Measurements from ENCODE around the gene RNF20.
A peak's percentile ranks its signal among the peaks of the same experiment; 100 is the strongest.
"Not testable (repeated sequence)": the region's sequence is repeated elsewhere in the genome, so short reads cannot be mapped to it uniquely, and the experiment has no call there.

The RNF20 gene, protein sequence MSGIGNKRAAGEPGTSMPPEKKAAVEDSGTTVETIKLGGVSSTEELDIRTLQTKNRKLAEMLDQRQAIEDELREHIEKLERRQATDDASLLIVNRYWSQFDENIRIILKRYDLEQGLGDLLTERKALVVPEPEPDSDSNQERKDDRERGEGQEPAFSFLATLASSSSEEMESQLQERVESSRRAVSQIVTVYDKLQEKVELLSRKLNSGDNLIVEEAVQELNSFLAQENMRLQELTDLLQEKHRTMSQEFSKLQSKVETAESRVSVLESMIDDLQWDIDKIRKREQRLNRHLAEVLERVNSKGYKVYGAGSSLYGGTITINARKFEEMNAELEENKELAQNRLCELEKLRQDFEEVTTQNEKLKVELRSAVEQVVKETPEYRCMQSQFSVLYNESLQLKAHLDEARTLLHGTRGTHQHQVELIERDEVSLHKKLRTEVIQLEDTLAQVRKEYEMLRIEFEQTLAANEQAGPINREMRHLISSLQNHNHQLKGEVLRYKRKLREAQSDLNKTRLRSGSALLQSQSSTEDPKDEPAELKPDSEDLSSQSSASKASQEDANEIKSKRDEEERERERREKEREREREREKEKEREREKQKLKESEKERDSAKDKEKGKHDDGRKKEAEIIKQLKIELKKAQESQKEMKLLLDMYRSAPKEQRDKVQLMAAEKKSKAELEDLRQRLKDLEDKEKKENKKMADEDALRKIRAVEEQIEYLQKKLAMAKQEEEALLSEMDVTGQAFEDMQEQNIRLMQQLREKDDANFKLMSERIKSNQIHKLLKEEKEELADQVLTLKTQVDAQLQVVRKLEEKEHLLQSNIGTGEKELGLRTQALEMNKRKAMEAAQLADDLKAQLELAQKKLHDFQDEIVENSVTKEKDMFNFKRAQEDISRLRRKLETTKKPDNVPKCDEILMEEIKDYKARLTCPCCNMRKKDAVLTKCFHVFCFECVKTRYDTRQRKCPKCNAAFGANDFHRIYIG

GRCh38 chr9:101533334-101534204 is at the start of gene RNF20:
Gene RNF20, plus strand, starts transcription at chr9:101533853. Its CDS starts 1,571 bp downstream, at chr9:101535424.
- peak; percentile 99 for DNase-seq

DNA sequence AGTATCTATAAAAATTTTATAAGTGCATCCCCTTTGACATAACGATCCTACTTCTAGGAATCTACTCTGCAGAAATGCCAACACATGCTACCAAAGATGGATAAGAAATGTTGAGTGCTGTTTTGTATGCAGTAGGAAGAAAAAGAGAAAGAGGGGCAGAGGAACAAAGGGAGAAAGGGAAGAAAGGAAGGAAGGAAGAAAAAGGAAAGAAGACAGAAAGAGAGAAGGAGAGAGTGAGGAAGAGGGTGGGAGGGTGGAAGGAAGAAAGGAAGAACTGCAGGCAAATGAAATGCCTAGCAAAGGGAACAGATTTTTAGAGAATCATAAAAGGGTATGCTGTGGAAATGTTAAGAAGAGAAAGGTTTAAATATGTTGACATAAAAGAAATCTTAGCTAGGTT is 49.6 kb upstream of the RNF20 start:
- no peak for DNase-seq

GRCh38 chr9:101485924-101486692 is 47.5 kb upstream of the RNF20 start:
- no peak for DNase-seq

GRCh38 chr9:101486693-101487442 is 46.8 kb upstream of the RNF20 start:
- DNase-seq: peak; percentile 69

DNA sequence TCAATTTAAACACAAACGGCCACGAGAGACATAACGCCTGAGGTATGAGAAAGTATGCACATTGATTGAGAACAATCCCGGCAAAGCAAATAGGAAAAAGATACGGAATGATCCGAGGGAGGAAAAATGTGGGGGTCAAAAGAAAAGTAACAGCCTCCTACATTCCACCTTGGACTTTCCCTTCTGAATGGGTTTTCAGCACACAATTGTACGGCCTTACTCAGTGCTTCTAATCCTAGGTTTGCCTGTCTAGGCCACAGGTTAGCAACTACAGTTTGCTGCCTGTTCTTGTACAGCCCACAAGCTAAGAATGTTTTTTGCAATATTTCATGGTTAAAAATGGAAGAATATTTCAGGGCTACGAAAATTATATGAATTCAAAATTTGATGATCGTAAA is 46.2 kb upstream of the RNF20 start:
- peak; percentile 59 for DNase-seq

DNA sequence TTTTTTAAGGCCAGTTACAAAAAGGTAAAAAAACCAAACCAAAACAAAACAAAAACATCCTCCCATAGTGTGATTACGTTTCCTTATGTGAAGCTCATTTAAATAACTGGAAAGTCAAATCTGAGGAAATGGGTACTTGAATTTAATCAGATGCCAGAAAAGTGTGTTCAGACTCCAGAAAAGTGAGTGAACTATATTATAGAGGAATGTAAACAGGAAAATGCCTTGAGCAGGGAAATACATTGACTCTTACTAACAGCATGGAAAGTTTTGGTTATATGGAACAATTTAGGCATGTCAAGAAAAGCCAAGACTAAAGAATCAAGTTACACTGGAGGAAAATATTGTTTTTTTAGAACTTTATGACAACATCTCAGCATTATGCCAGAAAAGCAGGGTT is 37.8 kb upstream of the RNF20 start:
- DNase-seq: no peak

DNA sequence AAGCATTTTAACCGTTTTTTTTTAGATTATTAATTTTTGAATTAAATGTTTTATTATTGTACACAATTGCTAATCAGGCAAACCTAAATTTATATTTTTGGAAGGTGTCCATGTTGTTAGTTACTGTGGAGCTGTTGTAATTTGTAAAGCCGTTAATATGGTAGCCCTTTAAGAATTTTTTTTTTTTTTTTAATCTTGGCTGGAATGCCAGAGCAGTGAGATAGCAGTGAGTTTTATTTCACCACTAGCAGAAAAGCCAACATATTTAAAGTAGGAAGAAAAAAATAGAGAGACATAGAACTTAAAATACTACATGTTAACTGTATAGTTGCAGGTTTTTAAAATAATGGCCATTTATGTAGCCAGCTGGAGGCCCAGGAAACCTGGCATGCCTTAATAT is 35.3 kb upstream of the RNF20 start:
- DNase-seq: no peak

- no peak for DNase-seq
Observed at GRCh38 chr9:101504188-101504587, 29.5 kb upstream of the RNF20 start.

- DNase-seq: no peak
Observed at GRCh38 chr9:101508211-101508610, 25.4 kb upstream of the RNF20 start.

GRCh38 chr9:101509572-101509971 is 24.1 kb upstream of the RNF20 start:
- no peak for DNase-seq

- DNase-seq: no peak
Observed at GRCh38 chr9:101510459-101510858, 23.2 kb upstream of the RNF20 start.

DNA sequence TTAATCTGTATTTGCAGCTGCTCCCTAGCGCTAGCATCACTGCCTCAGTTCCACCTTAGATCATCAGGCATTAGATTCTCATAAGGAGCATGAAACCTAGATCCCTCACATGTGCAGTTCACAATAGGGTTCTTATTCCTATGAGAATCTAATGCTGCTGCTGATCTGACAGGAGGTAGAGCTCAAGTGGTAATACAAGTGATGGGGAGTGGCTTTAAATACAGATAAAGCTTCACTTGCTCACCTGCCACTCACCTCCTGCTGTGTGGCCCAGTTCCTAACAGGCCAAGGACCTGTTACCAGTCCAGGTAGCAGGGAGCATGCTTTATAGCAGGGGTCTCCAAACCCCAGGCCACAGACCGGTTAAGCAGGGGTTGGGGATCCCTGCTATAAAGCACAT is 22.6 kb upstream of the RNF20 start:
- DNase-seq: no peak

DNA sequence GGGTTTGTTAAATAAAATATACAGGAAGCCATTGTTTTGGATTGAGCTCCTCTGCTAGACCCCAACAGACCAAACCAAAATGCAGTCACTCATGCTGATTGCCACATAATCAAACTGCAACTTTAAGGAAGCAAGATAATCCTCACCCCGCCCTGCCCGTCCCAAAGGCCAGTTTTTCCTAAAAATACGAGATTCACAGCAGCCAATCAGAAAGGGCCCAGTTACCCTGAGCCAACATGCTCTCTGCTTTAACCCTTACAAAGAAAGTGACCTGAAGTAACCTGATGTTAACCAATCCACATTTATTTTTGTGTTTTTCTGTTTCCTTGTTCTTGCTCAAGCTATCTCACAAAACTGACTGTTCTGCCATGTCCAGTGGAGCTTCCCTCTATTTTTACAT is 21.5 kb upstream of the RNF20 start:
- no peak for DNase-seq

- no peak for DNase-seq
Observed at GRCh38 chr9:101513351-101513750, 20.3 kb upstream of the RNF20 start.

DNA sequence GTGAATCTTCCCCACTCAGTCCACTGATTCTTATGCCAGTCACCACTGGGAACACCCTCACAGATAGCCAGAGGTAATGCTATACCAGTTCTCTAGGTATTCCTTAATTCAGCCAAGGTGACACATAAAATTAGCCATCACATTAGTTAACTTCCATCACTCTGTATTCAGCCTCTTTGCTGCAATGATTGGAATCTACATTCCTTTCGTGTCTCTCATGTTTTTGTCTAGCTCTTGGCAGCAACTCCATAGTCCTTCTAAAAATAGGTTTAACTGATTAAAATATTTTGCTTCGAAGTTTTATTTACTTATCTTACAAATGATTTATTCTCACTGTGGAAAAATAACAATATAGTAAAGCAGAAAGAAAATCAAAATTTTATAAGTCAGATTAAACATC is 19.6 kb upstream of the RNF20 start:
- no peak for DNase-seq

GRCh38 chr9:101516655-101517054 is 17.0 kb upstream of the RNF20 start:
- DNase-seq: no peak

DNA sequence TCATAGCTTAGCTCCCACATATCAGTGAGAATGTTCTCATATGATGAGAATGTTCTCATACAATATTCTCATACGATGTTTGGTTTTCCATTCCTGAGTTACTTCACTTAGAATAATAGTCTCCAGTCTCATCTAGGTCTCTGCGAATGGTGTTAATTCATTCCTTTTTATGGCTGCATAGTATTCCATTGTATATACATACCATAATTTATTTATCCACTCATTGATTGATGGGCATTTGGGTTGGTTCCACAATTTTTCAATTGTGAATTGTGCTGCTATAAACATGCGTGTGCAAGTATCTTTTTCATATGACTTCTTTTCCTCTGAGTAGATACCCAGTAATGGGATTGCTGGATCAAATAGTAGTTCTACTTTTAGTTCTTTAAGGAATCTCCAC is 15.2 kb upstream of the RNF20 start:
- not testable (repeated sequence) for DNase-seq

DNA sequence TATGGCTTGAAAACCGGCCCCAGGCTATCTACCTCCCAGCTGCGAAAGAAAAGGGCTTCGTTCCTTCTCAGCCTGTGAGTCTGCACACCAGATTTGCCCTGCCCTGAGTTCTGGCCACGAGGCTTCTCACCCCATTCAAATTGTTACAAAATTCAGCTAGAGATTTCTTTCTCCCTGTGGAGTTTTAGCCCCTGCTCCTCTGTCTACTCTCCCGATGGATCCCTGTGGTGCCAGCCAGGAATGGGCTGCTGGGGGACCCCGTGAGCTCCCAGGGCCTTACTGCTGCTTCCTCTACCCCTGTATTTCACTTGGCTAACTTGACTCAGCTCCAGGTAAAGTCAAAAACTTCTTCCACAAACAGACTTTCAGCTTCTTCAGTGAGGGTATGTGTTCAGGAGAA is 9.3 kb upstream of the RNF20 start:
- no peak for DNase-seq

GRCh38 chr9:101527066-101527465 is 6.6 kb upstream of the RNF20 start:
- DNase-seq: no peak

DNA sequence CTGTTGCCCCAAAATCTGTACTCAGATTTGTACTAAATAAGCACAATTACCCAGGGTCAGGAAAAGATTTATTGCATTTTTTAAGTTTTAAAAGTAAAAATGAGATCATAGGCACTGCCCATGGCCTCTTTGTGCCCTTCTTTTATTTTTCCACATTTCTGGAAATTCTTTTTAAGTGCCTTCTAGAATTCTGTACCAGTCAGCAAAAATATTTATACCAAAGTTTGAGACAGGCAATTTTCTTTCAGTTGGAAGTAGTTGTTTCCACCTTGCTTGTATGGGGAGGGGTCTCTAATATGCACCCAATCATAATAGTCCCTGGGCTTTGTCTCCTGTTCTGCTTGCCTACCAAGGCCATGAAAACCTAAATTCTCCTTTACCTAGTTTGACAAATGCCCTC is 5.6 kb upstream of the RNF20 start:
- DNase-seq: no peak

DNA sequence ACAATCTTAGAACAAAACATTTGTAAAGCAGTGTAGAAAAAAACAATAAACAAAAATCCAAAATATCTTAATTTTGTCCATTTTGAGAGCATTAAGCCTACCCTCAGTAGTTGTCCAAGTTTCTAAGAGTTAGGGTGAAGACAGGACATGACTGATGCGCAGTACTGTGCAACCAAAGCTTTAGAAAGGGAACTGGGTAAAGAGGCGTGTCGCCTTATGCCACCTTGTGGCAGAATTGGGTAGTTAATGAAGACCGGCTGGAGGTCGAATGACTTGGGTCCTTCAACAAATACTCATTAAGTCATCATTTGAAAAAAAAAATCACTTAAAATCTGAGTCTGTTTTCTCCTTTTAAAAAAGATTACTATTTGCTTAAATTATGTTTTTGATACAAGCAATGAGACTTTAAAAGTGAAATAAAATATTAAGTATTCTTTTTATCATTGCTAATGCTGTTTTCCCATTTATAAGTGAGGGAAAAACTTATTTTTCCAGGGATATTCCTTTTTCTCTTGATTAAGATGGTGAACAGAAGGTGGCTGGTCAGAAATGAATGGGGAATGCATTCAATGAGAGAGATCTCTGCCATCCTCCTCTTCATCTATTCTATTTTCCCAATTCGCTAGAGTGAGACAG is 3.5 kb upstream of the RNF20 start:
- DNase-seq: peak; percentile 23
